NCI-H2196 (cell line): ENCODE data around the gene CFAP97D2.
A peak's percentile ranks its signal among the peaks of the same experiment; 100 is the strongest.
"Not testable (repeated sequence)": the region's sequence is repeated elsewhere in the genome, so short reads cannot be mapped to it uniquely, and the experiment has no call there.

ENCODE experiments used
- DNase-seq: peaks from one replicate; lab custom pipeline; 2025; ENCODE audit not compliant: unreplicated experiment; lab: John Stamatoyannopoulos, UW

Gene CFAP97D2

GRCh38 chr13:114231886-114232285 lies 52.8 kb downstream of the CFAP97D2 start:
- no peak for DNase-seq

GRCh38 chr13:114234266-114234644 lies 55.2 kb downstream of the CFAP97D2 start:
- DNase-seq = no peak

DNA sequence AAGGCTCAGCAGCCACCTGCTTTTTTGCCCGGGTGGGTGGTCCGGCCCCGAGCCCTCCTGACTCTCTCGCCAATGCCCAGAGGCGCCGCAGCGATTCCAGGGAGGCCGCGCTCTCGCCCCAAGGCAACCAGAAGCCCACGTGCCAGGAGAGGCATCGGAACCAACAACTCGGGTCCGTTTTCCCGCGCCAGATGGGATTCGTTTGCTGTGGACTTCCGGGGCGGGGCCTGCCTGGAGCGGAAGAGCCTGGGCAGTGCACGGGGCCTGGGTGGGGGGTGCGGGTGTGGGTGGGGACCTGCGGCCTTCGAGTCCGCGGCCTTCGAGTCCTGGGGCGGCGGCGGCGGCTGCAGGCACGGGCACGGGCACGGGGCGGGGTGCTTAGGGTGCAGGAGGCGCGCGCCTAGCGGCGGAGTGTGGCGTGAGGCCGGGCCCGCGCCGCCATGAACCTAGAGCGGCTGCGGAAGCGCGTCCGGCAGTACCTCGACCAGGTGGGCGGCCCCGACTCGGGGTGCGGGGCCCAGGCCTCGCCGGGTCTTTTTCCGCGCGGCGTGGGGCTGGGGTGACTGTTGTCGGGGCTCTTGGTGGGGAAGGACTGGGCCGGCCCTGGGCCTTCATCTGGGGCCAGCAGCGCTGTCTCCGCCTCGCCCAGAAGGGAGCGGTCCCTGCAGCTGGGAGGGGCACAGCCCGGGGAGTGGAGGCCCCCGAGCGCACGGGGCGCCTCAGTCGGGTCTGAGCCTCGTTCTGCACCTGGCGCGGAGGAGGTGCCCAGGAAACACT lies 55.8 kb downstream of the CFAP97D2 start, which contains the start of gene CDC16:
TSS of gene CDC16 (plus strand) at position 253 of the 777 bp plus-strand sequence. CDS start at position 441, 188 bp downstream.
- DNase-seq = peak; percentile 79

- DNase-seq = no peak
Observed at GRCh38 chr13:114235697-114236096, 56.6 kb downstream of the CFAP97D2 start.

DNA sequence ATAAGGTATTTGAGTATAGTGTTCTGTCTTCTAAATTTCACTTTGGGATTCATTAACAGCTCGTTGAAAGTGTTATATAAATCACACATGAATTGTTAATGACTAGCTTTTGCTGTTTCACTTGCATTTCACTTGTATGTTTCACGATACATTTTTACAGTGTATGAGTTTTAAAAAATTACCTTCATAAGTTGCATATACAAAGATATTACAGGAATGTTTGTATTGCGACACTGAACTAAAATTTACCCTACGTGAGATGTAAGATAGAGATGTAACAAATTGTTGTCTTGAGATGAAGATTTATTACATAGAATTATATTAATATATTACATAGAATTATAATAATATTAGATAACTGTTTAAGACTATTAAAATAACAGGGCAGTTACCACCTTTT lies 57.2 kb downstream of the CFAP97D2 start:
- DNase-seq = no peak

- no peak for DNase-seq
Observed at GRCh38 chr13:114237415-114238112, 58.5 kb downstream of the CFAP97D2 start.

DNA sequence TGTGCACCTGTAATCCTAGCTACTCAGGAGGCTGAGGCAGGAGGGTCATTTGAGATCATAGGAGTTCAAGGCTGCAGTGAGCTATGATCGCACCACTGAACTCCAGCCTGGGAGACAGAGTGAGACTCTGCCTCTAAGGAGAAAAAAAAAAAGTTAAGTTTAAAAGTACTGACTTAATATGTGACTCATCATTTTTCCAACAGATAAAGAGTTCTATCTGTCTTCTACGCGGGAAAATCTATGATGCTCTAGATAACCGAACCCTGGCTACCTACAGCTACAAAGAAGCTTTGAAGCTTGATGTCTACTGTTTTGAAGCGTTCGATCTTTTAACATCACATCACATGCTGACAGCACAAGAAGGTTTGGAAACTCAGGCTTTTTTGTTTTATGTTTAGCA lies 62.9 kb downstream of the CFAP97D2 start:
- DNase-seq = no peak

- DNase-seq = no peak
Observed at GRCh38 chr13:114243971-114244370, 64.9 kb downstream of the CFAP97D2 start.

DNA sequence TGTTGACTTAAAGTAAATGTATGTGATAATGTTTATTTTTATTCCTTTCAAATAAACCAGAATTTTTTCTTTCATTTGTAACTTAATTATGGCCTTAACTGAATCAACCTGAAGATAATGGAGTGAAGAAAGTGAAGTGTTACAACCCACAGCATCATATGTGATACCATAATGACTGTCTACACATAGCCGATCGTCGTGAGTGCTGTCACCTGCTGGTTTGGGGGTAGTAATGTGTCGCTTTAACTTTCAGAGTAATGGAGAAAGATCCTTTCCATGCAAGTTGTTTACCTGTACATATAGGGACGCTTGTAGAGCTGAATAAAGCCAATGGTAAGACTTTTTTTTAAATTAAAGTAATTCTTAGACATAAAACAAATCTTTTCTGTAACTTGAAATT lies 65.6 kb downstream of the CFAP97D2 start:
- no peak for DNase-seq

DNA sequence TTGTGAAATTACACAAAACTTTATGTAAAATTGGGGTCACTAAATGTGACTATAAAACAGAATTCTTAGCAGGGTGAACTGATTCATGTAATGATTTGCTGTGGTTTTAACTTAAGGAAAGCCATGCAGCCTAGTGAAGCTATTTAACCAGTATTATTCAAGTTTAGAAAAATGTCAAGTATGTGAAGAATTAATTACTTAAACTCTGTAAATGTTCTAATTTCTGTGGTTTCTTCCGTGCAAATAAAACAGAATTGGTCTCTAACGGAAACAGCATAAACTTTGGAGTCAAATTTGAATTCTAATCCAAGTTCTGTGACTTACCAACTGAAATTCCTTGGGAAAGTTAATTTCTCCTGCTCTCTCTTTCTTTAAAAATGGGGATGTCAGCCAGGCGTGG lies 69.0 kb downstream of the CFAP97D2 start:
- DNase-seq = no peak

GRCh38 chr13:114249077-114249476 lies 70.0 kb downstream of the CFAP97D2 start:
- DNase-seq = no peak

- DNase-seq = not testable (repeated sequence)
Observed at GRCh38 chr13:114251639-114252440, 72.8 kb downstream of the CFAP97D2 start.

DNA sequence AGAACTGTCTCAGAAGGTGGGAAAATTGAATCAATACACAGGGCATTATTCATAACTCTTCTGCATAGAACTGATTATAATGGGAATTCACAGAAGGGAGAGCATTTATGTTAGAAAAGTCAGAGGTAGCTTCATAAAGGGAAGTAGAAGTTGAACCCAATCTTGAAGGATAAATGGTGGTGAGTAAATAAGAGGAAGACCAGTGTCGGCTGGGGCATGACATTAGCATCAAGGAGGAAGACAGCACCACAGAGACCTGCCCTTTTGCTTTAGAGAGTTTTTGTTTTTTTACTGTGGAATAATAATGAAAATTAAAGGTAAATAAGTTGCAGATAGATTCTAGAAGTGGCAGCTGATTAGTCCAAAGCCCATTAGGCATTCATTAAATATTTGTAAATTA lies 77.5 kb downstream of the CFAP97D2 start:
- DNase-seq = no peak

GRCh38 chr13:114257014-114257413 lies 78.0 kb downstream of the CFAP97D2 start:
- no peak for DNase-seq

DNA sequence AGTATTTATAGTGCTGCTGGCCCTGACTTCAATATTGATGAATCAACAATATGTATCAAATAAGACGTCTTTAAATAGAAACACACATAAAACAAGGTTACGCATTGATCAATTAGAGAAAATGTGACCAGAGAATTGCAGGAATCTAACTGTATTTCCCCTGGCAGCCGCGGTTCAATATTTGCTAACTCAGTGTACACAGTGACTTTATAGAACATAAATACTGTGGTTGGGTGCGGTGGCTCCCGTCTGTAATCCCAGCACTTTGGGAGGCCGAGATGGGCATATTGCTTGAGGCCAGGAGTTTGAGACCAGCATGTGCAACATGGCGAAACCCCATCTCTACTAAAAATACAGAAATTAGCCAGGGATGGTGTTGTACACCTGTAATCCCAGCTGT lies 79.5 kb downstream of the CFAP97D2 start:
- no peak for DNase-seq

DNA sequence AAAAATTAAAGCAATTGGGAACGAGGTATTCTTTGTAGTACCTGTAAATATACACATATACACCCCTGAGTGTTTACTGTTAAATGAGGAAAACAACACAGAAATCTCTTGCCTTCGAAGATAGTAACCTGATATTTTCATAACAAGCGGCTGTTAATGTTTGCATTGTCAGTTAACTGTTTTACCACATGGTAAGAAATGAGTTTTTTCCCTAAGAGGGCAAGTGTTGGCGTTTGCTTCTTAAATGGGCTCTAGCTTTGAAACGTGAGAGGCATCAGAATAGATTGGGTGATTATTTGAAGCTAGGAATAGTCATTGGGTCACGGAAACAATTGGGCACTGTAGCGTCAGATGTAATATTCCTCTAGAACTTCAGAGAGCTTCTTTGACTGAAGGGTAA lies 80.3 kb downstream of the CFAP97D2 start:
- peak; percentile 4 for DNase-seq

GRCh38 chr13:114259974-114260373 lies 80.9 kb downstream of the CFAP97D2 start:
- peak; percentile 45 for DNase-seq

DNA sequence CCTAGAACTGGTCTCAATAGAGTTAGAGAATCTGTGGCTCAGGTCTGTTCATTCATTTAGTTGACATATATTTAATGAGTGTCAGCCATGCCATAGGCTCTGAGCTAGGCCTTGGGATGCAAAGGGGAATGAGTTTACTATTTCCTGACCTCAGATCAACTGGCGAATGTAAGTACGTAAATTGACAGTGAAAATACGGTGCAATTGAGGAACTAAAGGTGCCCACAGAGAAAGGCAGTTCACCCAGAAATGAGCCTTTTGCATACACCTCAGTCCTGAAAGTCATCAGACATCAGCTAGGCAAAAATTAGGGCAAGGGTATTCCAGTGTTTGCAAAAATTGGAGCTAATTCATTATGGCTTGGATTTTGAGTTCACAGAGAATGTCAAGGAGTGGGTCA lies 81.8 kb downstream of the CFAP97D2 start:
- no peak for DNase-seq

- no peak for DNase-seq
Observed at GRCh38 chr13:114261328-114261965, 82.4 kb downstream of the CFAP97D2 start.

DNA sequence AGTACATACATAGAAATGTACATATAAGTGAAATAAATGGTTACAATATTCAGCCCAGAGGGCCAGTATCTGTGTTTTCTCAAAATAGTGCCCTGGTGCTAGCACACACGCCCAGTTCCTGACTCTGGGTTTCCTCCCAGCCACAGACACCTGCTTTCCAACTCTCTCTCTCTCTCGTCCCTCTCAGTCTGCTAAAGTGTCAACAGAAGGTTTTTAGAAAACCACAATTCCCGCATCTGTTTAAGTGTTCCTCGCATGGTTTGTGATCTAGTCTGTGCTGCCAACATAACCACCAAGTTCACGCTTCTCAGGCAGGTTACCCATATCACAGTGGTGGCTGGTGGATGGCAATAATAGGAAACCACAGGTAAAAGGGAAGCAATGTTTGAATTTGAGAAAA lies 84.5 kb downstream of the CFAP97D2 start:
- DNase-seq = no peak

DNA sequence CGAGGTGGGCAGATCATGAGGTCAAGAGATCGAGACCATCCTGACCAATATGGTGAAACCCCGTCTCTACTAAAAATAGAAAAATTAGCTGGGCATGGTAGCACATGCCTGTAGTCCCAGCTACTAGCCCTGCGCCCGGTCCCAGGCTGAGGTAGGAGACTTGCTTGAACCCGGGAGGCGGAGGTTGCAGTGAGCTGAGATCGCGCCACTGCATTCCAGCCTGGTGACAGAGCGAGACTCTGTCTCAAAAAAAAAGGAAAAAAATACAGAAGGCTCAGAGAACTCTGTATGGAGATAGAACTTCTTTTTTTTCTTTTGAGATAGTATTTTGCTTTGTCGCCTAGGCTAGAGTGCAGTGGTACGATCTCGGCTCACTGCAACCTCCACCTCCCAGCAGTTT lies 85.3 kb downstream of the CFAP97D2 start:
- DNase-seq = not testable (repeated sequence)
